ENCODE measurements around the gene ZNF668. TPM values are rescaled to one million over a fixed set of nuclear protein-coding genes. Genes with fewer than 3 reads are reported as not detected.
A peak's percentile ranks its signal among the peaks of the same experiment; 100 is the strongest.

ZNF668 gene
- total and polyA plus RNA-seq, 2 of the 13 experiments (the other 11 are each of a cell fraction or from before 2014, with no cell fraction given) = 3.8 to 9.8 TPM

- peak; percentile 35; the same call in 1 of the 2 replicates for TF ChIP-seq ZBTB25 (CRISPR knock-in tag; IDR thresholded peaks at IDR 0.05)
- TF ChIP-seq SRY (CRISPR knock-in tag; IDR thresholded peaks at IDR 0.05) = no peak
- peak; percentile 85 for TF ChIP-seq GABPB1 (CRISPR knock-in tag; IDR thresholded peaks at IDR 0.05)
- TF ChIP-seq RCOR2 (CRISPR knock-in tag; IDR thresholded peaks at IDR 0.05) = peak; percentile 94
- 0 out of 2 replicates have a peak, but pooled peaks have one; percentile 19 for TF ChIP-seq MEIS2 (CRISPR knock-in tag; IDR thresholded peaks at IDR 0.05)
- no peak for TF ChIP-seq ZSCAN5A (CRISPR knock-in tag; IDR thresholded peaks at IDR 0.05; ENCODE audit: borderline replicate concordance)
- TF ChIP-seq GMEB1 (CRISPR knock-in tag; IDR thresholded peaks at IDR 0.05; ENCODE audit: borderline replicate concordance) = no peak; the same call in 1 of the 2 replicates
- peak; percentile 87 for TF ChIP-seq E2F1 (CRISPR knock-in tag; IDR thresholded peaks at IDR 0.05)
- TF ChIP-seq ATF6 (CRISPR knock-in tag; conservative IDR thresholded peaks at IDR 0.05) = no peak
- TF ChIP-seq AKNA (CRISPR knock-in tag; IDR thresholded peaks at IDR 0.05; ENCODE audit: borderline replicate concordance) = no peak
- TF ChIP-seq ZNF296 (CRISPR knock-in tag; conservative IDR thresholded peaks at IDR 0.05) = 0 out of 2 replicates have a peak, but pooled peaks have one; percentile 81
- no peak for TF ChIP-seq ZEB1 (IDR thresholded peaks at IDR 0.05; ENCODE audit: insufficient replicate concordance, low read depth)
- no peak for TF ChIP-seq SMAD3 (CRISPR knock-in tag; IDR thresholded peaks at IDR 0.05)
- TF ChIP-seq TBL1XR1 (IDR thresholded peaks at IDR 0.05; ENCODE audit: borderline replicate concordance, low read length, partially characterized antibody) = peak; percentile 19
- TF ChIP-seq TARDBP (CRISPR knock-in tag; IDR thresholded peaks at IDR 0.05) = no peak
These were observed 684 bp downstream of the ZNF668 start (continued) for GRCh38 chr16:31073142-31073969.

Measured in HepG2 (cell line).